Measurements from ENCODE around the gene ITPA.

The ITPA gene

DNA sequence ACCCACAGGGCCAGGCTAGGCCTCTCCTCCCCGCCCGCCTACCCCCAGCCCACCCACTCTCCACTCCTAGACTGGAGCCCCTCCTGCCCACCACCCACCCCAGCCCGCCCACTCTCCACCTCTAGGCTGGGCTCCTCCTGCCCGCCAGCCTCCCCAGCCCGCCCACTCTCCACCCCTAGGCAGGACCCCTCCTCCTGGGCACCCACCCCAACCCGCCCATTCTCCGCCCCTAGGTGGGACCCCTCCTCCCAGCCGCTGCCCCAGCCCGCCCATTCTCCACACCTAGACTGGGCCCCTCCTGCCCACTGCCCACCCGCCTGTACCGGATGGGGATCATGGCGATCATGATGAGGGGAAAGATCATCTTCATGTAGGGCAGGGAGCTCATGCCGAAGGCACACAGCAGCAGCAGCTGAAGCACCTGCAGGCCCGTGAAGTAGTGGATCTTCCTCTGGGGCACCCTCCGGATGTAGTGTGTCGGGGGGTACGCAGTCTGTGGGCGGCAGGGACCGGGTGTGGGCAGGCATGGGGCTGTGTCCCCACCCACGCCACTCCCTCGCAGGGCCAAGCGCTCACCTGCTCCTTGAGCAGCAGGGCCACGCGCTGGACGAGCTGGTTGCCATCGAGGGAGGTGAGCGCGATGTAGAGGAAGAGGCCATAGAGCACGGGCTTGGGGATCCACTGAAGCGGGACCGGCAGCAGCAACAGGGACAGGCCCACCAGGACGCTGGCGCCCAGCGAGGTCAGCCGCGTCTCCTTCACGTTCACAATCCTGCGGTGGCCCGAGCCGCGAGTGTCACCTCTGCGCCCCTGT is 18.8 kb downstream of the ITPA start:
- no peak for DNase-seq (ENCODE audit: low read depth, low spot score)

DNA sequence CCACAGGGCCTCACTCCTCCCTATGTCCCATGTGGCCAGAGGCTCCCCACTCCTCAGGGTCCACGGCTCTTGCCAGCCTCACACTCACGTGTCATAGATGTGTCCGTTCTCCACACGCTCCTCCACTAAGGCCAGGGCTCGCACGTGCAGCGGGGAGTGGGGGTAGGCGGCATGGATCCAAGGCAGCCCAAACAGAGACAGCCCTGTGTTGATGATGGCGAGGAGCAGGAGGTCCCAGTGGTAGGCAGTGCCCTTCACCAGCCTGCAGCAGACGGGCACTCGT is 19.4 kb downstream of the ITPA start:
- DNase-seq (ENCODE audit: low read depth, low spot score): no peak

DNA sequence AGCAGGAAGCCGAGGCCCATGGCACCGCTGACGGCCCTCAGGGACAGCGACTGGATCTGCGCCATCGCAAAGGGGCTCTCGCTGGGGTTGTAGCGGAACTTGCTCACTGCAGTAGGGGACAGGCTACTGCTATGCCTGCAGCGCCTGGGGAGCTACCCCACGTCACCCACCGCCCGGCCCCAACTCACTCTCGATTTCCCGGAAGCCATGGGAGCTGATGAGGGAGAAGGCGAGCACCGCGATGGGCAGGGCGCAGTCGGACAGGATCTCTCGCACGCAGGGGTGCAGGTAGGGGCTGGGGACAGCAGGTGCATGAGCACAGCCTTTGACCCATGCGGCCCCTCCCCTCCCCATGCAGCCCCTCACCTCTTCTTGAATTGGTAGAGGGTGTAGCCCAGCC is 19.9 kb downstream of the ITPA start:
- DNase-seq (ENCODE audit: low read depth, low spot score): no peak

DNA sequence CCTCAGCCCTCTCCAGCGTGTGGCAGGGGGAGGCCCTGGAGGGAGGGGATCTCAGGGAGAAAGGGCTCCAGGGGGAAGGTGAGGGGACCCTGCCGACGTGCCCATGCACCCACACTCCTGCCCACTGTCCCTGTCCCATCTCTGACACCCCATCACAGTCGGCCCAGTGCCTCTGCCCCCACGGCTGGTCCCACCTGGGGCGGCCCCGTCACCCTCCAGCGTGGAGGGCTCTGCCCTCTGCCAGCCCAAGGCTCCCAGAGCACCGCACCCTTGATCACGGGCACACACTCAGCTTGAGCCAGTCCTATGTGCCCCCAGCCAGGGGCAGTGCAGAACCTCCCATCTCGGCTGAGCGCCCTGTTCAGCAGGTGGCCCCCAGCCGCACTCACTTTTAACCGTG is 20.5 kb downstream of the ITPA start:
- DNase-seq (ENCODE audit: low read depth, low spot score): no peak

DNA sequence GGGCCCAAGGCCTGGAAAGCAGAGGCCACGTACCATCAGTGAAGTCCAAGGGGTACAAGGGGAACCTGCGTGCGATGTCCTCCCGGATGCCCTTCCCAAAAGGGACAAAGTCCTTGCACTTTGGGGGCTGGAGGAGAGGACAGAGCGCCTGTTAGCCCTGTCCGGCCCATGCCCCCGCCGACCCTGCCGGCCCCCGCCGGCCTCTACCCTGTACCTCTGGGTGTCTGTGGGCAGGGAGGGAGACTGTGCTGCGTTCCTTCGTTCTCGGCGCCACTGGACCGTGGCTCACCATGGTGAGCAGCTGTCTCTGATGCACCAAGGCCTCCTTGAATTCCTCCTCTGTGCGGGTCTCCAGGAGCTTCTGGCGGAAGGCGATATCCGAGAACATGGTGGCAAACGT is 21.8 kb downstream of the ITPA start:
- no peak for DNase-seq (ENCODE audit: low read depth, low spot score)

DNA sequence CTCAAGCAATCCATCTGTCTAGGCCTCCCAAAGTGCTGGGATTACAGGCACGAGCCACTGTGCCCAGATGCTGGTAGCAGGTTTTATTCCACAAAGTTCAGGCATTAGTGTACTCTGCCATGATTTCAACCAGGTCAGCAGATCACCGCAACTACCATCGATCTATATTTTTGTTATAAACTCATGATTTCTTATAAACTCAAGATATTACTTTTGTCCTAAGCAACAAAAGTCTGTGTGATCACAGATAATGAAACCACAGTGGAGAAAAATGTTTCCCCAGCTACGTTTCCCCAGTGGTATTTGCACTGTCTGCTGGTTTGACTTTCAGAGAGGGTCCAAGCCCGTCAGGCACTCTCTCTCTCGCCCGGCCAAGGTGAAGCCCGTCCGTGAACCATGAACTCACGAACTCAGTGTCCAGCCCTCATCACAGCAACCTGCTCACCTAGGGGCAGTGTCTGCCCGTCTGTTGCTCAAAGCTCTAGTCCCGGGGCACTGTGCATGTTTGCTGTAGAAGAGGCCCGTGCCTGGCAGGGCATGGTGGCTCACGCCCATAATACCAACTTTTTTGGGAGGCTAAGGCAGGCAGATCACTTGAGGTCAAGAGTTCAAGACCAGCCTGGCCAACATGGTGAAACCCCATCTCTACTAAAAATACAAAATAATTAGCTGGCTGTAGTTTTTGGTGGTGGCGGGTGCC is 22.7 kb downstream of the ITPA start:
- no peak for DNase-seq (ENCODE audit: low read depth, low spot score)

DNA sequence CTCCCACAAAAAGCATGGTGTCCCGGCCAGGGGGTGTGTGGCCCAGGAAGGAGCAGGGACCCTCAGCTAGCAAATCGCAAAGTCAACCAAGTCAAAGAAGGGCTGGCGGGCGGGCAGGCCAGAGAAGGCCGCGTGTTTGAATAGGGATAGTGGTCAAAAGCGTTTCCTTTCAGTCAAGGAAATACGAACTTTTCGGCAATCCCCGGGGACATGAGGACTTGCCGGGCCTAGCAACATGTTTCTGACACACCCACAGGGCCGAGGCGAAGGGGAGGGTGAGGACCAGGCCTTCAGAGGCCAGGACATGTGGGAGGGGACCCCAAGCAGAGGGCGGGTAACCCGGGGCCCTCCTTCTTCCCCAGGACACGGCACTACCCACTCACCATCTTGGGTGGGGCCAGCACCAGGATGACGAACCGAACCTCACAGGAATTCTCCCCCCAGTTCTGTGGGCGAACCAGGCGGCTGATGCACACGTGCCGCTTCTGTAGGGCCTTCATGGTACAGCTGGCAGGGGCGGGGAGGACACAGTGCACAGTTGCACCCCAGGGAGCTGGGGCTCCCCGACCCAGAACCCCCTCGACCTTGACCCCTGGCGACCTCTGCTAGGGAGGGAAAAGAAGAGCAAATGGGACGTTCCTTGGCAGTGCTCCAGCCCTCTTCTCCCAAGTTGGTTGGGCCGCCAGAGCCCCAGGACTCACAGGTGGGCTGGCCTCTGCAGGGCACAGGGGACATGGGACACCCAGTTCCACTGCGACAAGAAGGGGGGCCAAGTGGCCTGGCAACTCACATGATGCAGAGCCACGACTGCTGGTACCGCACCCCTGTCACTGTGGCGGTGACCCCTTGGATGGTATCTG is 24.1 kb downstream of the ITPA start:
- DNase-seq (ENCODE audit: low read depth, low spot score): no peak

DNA sequence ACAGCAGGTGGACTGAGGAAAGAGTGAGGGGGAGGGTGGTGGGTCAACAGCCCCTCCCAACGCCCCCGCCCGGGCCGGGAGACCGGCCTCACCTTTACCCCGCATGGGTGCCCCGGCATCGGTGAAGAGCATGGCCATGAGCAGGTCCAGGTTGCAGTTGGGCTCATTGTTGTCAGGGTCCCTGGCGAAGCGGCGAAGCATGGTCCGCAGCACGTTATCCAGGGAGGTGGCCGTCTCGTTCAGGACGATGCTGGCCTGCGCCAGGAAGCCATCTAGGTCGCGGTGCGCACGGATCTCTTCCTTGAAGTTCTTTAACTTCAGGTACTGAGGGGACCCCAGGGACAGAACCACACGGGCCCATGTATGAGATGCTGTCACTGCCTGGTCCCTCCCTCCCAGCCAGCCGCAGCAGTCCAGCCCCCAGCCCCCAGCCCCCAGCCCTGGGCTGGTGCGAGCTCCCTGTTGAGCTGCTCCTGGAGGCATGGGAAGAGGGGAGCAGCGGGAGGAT is 24.7 kb downstream of the ITPA start:
- DNase-seq (ENCODE audit: low read depth, low spot score): no peak

DNA sequence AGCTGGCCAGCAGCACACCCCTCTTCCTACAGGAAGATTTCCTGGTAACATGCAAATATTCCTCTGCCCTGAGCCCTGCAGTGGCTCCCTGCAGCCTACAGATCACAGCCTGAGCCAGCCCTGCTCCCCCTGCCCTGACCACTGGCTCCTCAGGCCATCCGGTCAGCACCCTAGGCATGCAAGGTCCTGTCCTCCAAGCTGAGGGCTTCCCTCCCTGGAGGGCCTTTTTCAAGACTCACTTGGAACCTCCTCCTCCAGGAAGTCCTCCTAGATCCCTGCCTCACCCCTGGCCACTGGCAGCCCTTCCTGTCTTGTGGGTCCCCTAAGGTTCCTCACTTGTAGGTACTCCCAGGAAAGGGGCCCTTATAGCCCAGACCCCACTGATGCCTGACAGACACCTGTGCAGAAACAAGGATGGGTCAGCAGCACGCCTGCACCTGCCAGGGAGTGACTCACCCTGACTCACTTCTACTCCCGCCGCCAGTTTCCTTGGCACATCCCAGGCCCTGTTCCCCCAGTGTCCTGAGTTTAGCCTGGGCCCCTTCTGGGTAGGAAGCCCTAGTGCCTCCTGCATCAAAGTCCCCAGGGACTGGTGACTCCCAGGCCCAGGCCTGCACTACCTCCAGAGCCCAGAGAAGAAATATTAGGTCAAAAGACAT is 26.5 kb downstream of the ITPA start:
- no peak for DNase-seq (ENCODE audit: low read depth, low spot score)

DNA sequence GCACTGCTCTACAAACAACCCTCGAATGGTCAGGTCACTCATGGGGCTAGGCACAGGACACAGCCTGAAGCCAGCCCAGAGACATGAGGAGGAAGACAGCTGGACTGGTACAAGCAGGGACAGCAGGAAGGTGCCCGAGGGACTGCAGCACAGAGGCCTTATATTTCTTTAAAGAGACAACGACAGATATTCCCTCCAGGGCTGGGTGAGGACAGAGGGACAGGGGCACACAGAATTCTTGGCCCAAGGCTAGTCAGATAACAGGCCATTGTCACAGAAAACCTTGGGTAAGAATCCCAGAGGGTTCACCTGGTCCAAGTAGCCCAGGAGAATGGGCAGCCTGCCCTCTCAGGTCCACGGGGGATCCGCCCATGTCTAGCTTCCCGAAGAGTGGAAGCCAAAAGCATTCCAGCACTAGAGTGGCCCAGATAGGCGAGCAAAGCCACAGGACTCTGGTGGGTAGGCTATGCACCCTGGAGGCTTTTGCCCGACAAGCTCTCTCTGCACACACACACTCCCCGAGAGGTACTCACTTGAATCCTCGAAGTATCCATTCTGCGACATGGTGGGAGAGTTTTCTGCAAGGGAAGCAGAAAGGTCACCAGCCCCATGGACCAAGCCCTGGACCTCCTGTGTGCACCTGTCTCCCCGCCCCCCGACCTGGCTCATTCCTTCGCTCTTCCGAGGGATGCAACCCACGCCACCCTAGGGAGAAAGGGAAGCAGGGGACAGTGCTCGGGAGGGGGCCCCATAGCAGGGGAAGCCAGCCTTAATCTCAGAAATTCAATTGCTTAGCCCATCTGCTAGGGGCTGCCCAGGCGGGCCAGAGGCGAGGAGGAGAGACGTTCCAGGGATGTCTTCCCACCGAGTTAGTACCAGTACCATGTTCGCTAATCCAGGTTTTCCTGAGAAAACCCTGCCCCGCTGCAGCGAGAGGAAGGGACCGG is 28.0 kb downstream of the ITPA start:
- no peak for DNase-seq (ENCODE audit: low read depth, low spot score)

DNA sequence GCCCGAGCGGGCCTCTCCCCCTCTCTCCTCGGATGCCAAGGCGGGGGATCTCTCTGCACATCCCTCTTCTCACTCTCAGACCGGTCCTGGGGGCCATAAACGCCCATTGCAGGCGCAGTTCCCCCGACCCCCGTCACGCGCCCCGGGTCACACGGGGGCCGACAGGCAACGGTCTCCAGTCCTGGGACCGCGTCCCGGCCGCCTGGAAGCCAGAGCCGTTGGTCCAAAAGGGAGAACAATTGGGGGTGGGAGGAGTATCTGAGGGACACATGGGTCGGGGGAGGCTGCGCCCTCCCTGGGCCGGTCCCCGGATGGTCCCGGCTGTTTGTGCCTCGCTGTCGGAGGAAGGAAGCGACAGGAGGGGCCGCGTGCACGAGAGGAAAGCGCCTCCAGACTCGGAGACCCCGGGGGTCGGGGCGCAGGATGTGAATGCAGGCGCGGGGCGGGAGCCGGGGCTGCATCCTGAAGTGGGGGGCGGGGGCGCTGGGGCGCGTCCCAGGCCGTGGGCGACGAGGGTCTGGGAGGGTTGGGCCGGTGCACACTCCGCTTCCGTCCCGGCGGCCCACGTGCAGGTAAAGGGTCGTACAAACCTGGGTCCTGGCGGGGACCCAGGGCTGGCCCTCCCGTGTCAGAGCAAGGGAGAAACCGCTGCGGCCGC is 28.8 kb downstream of the ITPA start:
- no peak for DNase-seq (ENCODE audit: low read depth, low spot score)

DNA sequence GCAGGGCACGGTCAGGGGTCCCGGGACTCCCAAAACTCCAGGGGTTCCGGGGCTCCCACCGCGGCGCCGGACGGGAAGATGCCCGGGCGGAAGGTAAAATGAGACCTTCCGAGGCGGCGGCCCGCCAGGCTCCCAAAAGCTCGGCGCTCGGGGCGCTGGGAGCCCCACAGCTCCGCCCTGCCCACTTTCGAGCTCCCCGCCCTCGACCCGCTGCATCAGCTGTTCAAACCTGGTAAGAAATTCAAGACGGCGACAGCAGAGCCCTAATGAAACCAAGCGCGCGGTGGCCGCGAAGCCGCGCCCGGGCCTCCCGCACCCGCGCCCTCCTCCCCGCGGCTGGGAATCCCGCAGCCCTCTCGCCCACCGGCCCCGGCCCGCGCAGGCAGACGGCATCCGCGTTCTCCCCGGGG is 29.3 kb downstream of the ITPA start:
- DNase-seq (ENCODE audit: low read depth, low spot score): no peak

DNA sequence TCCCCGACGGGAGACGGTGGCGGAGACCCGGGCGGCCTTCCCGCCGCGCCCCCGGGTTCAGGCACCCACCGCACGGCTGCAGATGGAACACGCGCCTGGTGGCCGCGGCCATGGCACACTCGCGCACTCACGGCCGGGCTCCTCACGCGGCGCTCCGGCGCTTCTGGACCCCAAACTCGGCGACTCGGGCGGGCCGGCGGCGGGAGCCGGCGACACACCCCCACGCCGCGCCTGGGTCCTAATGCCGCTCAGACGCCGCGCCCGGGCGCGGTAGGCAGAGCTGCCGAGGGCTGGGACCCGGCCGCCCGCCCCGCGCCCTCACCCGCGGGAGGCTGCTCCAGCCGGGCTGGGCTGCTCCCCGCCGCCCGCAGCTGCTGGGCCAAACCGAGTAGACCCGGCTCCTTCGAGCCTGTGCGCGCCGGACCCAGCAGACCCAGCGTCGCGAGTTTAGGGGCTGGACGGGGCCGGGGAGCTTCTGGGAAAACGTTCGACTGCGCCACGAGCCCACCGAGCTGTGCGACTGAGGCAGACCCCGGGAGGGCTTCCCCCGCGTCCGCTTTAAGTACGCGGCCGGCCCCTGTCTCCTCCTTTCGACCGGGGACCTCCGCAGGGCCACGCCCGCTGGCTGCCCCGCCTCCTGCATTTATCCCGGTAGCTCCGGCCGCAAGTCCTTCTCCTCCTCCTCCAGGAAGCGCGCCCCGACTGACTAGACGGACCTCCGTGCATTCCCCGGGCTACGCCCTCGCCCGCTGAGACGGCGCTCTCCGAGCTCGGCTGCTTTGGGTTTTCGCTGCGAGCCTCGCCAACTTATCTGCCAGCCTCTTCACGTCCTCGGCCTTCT is 29.9 kb downstream of the ITPA start, which contains the start of gene SLC4A11:
TSS of gene SLC4A11 (minus strand) at position 165 of the 841 bp plus-strand sequence. CDS start at position 112, 53 bp downstream.
- peak; percentile 76 for DNase-seq (ENCODE audit: low read depth, low spot score)

DNA sequence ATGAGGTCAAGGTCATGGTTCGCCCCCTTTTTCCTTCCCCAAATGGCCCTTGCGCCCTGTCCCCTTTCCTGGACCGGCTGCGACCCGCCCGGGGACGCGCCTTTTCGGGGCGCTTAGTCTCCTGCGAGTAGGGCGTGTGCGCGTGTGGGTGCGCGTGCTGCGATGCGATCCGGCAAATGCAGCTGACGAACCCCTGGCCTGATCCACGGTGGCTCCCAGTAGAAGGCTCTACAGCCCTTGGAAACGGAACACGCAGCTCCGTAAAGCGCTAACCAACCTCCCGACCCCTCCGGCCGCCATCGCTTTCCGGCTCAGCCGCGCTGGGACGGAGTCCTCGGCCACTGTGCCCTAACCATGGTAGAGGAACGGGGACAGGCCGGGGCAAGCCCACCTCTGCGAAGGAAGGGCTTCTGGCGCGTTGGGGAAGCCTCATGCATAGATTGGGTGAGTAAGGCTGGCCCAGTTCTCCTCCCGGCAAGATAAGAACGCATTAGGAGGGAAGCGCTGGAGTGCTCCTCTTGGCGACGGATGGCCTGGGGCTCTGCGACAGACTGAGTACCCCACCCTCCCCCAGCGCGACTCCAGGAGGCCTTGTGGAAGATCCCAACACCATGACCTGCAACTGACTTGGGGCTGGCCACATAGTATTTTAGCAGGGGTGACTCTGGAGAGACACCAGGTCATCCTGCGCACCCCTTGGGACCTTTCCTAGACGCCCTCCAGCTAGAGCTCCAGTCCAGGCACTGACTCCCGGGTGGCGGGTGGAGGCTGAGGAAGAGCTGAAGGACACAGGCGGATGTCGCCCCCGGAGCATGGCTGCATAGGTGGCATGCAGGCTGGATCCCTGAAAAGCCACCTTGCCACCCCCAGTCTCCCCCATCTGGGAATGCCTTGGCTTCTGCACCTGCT is 30.8 kb downstream of the ITPA start:
- peak; percentile 54 for DNase-seq (ENCODE audit: low read depth, low spot score)

DNA sequence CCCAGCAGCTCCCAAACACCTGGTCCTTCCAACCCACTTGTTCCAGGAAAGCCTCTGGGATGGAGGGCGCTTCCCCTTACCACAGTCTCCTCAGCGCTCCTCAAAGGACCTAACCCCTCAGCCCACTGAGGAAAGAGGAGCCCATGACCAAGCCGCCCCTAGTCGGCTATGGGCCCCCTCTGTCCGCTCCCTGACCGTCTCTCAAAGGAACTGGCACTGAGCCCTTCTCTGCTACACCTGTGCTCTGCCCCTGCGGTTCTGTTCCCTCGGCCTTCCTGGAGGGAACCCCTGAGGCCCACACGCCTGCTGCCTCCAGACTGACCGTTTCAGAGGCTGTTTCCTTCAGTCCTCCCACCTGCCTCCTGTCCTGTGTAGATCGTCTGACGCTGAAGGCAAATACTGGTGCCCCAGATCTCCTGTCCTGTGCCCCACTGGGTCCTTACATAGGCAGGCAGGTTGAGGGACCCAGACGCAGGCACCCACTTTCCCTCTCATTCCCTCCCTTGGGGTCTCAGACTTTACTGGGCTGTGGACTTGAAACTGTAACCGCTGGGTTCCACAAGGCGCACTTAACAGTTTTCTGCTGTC is 31.6 kb downstream of the ITPA start:
- DNase-seq (ENCODE audit: low read depth, low spot score): no peak

DNA sequence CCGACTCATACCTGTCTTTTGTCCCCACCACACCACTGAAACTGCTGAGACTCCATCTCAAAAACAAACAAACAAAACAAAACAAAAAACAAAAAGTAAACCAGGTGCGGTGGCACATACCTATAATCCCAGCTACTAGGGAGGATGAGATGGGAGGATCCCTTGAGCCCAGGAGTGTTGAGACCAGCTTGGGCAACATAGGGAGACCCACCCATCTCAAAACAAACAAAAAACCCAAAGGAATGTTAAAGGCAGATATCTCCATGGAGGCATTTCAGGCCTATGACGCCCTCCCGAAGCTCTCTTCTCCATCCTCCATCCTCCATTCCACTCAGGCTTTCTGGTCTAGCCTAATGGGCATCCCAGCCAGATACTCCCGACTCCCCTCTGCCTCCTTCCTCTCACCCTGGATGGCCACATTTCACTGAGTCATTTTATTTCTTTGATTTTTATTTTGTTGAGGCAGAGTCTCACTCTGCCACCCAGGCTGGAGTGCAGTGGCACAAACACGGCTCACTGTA is 32.9 kb downstream of the ITPA start:
- no peak for DNase-seq (ENCODE audit: low read depth, low spot score)

DNA sequence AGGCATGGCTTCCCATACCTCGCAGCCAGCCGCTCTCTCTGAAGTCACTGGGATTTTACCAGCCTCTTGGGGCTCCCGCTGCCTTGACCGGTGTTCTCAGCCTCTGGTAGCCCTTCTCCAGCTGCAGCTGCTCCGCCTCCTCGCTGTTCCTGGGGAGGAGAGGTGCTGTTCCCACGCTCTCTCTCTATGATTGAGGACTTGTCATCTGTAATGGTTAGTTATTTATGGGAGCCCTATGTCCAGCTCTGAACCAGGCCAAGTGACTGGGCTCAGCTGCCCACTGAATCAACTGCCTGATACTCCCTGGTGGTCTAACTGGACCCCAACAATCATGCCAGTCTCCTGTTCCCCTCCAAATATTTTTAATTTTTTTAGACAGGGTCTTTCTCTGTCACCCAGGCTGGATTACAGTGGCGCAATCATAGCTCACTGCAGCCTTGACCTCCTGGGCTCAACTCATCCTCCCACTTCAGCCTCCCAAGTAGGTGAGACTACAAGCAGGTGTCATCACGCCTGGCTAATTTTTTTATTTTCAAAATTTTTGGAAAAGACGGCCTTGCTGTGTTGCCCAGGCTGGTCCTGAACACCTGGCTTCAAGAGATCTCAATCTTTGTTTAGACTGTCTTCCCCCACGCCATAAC is 34.5 kb downstream of the ITPA start:
- no peak for DNase-seq (ENCODE audit: low read depth, low spot score)

All from ELF-1 (cell line).